Muscle layer of duodenum (tissue), 2 donors: Measurements from ENCODE around the gene HECW1.

Source experiments
- H3K27ac ChIP-seq: one replicate; pipeline ENCODE4 v1.7.0; 2013; ENCODE audit warnings: mild to moderate bottlenecking, low read length
- H3K27me3 ChIP-seq: one replicate; pipeline ENCODE4 v1.7.0; 2013; ENCODE audit warnings: low read depth, mild to moderate bottlenecking, control low read depth, low read length
- H3K36me3 ChIP-seq, 2 donors: one replicate each; pipeline ENCODE4 v1.7.0; 2013; ENCODE audit warnings: low read length in 2 of 2, control low read depth in 1 of 2, mild to moderate bottlenecking in 1 of 2; ENCODE audit not compliant: insufficient read depth in 2 of 2, control insufficient read depth in 1 of 2
- H3K4me1 ChIP-seq, 2 donors: one replicate each; pipeline ENCODE4 v1.7.0; 2013; ENCODE audit warnings: low read length in 2 of 2, mild to moderate bottlenecking in 2 of 2, control low read depth in 1 of 2, moderate library complexity in 1 of 2; ENCODE audit not compliant: insufficient read depth in 2 of 2, control insufficient read depth in 1 of 2
- H3K4me3 ChIP-seq, 2 donors: one replicate each; pipeline ENCODE4 v1.7.0; 2013; ENCODE audit warnings: low read length in 2 of 2, low read depth in 1 of 2, mild to moderate bottlenecking in 1 of 2
- H3K9me3 ChIP-seq, 2 donors: one replicate each; pipeline ENCODE4 v1.7.0; 2013; ENCODE audit warnings: low read length in 2 of 2, control low read depth in 1 of 2, mild to moderate bottlenecking in 1 of 2; ENCODE audit not compliant: control insufficient read depth in 1 of 2
- donor health status: healthy.

Gene HECW1

DNA sequence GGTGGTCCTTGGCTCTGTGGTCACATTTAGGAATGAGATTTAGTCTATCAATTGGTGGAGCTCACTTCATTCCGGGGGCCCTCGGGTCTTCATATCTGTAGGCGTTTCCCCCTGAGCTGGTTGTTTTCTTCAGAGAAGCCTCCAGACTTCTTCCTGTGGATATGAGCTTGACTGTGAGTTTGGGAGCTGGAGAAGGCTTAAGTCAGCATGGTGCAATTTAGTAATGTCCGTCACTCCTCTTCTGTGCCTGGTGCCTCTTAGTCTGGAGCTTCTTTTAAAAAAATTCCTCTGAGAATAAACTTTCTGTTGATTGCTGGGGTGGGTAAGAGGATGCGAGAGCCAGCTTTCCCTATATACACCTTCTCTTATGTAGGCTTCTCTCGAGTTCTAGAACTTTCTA is 40.2 kb downstream of the HECW1 start:
- H3K27ac ChIP-seq = no peak overlapping the region
- no peaks in the 10 kb centered on the region for H3K4me1 ChIP-seq
- H3K9me3 ChIP-seq = no peaks in the 10 kb centered on the region
- no peak overlapping the region for H3K4me3 ChIP-seq
- no peaks in the 10 kb centered on the region for H3K36me3 ChIP-seq
- H3K27me3 ChIP-seq = no peaks in the 10 kb centered on the region

DNA sequence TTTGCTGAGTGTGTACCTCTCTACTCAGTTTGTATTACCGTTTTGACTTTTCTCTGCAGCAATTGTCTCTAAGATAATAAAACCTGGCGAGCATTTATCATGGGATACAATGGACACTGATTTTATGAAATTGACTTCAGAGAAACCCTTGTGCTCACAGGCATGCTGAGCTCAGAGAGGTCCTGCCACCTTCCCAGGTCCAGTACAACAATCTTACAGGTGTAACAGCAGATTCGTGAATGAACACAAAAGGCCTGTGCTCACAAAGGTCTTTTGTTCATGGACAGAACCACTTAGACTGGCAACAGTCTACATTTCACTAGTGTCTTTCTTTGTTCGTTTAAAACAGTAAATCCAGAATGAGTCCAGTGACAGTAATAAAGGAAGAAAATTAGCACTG is 43.2 kb downstream of the HECW1 start:
- Histone ChIP-seq H3K36me3 (no peaks in the 10 kb centered on the region), H3K4me1 (no peaks in the 10 kb centered on the region), H3K9me3 (no peaks in the 10 kb centered on the region), H3K4me3 (no peak overlapping the region), H3K27ac (no peak overlapping the region), H3K27me3 (no peaks in the 10 kb centered on the region)

DNA sequence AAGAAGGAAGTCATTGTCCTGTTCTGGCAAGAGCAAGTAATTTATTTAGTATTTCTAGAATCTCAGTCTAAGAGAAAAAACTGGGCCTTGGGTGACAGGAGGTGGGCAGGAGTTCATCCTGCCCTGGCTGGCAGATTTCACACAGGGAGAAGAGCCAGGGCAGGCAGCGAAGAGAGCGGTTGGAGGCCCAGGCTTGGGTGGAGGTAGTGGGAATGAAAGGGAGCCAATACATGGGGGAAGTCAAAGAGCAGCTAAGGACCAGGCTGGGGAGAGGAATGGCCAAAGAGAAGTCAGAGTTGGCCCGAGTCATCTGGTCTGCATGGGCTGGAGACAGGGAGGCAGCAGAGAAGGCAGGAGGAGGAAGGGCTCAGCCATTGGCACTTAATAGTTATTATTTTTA is 51.4 kb downstream of the HECW1 start:
- Histone ChIP-seq H3K4me3 (no peak overlapping the region), H3K4me1 (no peaks in the 10 kb centered on the region), H3K36me3 (no peaks in the 10 kb centered on the region), H3K27me3 (no peaks in the 10 kb centered on the region), H3K9me3 (no peaks in the 10 kb centered on the region), H3K27ac (no peak overlapping the region)

DNA sequence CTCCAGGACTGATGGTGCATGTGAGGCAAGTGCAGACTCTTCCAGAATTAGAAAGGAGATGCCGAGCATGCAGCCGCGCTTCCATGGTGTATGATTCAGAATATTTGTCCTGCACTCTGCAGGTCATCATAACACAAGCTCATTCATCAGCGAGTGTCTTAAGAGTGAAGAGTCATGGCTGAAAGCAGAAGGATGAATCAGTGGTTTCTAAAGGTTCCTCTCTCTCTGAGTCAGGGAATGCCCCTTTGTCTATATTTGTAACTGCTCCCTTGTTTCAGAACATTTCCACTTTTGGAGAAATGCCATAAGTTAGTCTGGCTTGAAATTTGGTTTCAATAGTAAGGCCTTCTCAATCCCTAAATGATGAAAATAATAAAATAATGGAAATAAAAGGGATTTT is 52.3 kb downstream of the HECW1 start:
- no peaks in the 10 kb centered on the region for H3K4me1 ChIP-seq
- H3K27me3 ChIP-seq = no peaks in the 10 kb centered on the region
- H3K27ac ChIP-seq = no peak overlapping the region
- H3K4me3 ChIP-seq = no peak overlapping the region
- H3K36me3 ChIP-seq = no peaks in the 10 kb centered on the region
- H3K9me3 ChIP-seq = no peaks in the 10 kb centered on the region

DNA sequence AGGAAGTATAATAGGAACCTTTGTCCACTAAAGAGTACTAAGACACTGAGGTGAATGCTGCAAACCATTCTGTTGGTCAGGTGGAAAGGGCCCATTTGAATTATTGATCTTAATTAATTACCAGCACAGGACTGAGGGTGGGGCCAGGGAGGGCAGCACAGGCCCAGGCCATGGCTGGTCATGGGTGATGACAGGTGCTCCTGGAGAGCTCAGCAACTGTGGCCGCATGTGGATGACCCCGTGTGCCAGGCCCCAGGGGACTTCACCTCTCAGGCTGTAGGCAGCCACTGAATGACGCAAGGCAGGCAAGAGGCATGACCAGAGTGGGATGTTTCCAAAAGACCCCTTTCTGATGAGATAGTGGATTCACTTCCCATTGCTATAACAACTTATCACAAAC is 54.2 kb downstream of the HECW1 start:
- H3K27me3 ChIP-seq = no peaks in the 10 kb centered on the region
- no peak overlapping the region for H3K27ac ChIP-seq
- no peaks in the 10 kb centered on the region for H3K36me3 ChIP-seq
- no peak overlapping the region for H3K4me3 ChIP-seq
- H3K4me1 ChIP-seq = no peaks in the 10 kb centered on the region
- H3K9me3 ChIP-seq = no peaks in the 10 kb centered on the region

DNA sequence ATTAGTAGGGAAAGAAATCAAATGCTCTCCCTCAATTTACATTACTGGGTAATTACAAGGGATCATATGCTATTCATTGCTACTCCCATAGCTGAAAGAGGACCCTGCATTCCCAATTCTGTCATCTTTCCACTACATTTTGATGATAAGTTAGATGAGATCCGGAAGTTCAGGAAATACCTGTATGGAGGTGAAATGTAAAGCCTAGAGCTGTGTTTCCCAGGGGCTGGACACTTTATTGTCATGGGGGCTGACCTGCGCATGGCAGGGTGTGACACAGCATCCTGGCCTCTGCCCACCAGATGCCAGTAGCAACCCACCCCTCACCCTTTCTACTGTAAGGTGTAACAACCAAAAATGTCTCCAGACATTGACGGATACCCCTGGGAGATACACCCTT is 56.6 kb downstream of the HECW1 start:
- H3K36me3 ChIP-seq = no peaks in the 10 kb centered on the region
- no peaks in the 10 kb centered on the region for H3K9me3 ChIP-seq
- no peak overlapping the region for H3K4me3 ChIP-seq
- no peak overlapping the region for H3K27ac ChIP-seq
- H3K4me1 ChIP-seq = no peaks in the 10 kb centered on the region
- no peaks in the 10 kb centered on the region for H3K27me3 ChIP-seq

DNA sequence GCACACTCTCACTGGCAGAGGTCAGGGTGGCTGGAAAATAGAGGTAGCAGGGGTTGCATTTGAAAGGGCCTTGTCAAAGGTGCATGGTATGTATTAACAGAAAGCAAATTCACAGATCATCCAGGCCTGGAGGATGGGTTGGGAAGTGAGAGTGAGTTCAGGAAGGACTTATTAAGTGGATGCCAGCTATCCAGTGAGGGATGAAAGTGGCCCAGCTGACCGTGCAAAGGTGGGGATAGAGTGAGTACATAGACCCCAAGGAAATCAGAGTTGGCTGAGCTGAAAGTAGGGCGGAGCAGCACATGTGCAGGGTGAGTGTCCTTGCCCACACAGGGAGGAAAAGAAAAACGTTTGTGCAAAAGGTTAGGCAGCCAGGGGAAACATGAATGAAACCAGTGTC is 58.1 kb downstream of the HECW1 start:
- no peaks in the 10 kb centered on the region for H3K36me3 ChIP-seq
- H3K4me1 ChIP-seq = no peaks in the 10 kb centered on the region
- no peaks in the 10 kb centered on the region for H3K9me3 ChIP-seq
- peaks cover 3% of the 10 kb centered on the region for H3K27me3 ChIP-seq
- H3K27ac ChIP-seq = no peak overlapping the region
- H3K4me3 ChIP-seq = no peak overlapping the region

DNA sequence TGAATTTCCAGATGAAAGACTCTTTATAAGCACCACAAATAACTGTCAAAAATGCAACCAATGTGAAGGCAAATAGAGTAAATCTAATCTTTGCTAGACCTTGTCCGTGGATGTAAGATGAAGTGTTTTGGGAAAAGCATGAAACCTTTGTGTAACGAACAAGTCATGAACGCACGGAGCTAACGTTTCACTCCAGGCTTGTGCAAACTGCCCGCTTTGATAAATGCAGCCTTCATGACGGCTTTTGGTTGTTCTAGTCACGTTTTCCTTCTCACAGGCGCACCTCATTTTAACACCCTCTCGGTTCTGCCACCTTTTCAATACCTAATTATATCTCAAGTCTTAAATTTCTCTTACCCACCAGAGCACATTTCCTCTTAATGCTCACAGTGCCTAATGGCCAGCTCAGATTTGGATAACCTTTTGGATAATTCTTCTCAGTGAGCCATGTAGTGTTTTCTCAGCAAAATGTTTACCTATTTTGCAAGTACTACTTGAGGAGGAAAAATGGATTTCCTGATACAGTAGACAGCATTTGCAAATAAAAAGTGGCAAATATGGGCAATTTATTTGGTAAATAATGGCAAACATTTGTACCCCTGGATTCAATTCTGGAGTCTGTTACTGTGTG is 63.2 kb downstream of the HECW1 start:
- Histone ChIP-seq H3K4me3 (no peak overlapping the region), H3K27ac (no peak overlapping the region), H3K4me1 (no peaks in the 10 kb centered on the region), H3K9me3 (no peaks in the 10 kb centered on the region), H3K27me3 (peaks cover 3% of the 10 kb centered on the region), H3K36me3 (no peaks in the 10 kb centered on the region)

DNA sequence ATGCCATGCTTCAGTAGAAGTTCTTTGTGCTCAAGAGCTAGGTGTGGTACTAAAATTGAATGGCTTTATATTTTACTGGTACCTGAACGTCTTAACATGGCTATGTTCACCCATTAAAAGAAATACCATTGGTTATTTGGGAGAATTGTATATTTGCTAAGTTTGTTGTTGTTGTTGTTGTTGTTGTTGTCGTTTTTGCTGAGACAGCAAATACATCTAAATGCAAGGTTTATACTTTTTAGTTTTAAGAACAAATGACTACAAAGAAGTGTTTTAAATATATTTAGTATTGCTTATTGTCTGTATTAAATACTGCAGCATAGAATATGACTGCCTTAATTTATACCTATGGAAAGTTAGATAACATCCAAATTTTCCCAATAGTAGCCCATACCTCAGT is 66.9 kb downstream of the HECW1 start:
- Histone ChIP-seq H3K27me3 (peaks cover 3% of the 10 kb centered on the region), H3K36me3 (no peaks in the 10 kb centered on the region), H3K4me3 (no peak overlapping the region), H3K4me1 (no peaks in the 10 kb centered on the region), H3K27ac (no peak overlapping the region), H3K9me3 (no peaks in the 10 kb centered on the region)

DNA sequence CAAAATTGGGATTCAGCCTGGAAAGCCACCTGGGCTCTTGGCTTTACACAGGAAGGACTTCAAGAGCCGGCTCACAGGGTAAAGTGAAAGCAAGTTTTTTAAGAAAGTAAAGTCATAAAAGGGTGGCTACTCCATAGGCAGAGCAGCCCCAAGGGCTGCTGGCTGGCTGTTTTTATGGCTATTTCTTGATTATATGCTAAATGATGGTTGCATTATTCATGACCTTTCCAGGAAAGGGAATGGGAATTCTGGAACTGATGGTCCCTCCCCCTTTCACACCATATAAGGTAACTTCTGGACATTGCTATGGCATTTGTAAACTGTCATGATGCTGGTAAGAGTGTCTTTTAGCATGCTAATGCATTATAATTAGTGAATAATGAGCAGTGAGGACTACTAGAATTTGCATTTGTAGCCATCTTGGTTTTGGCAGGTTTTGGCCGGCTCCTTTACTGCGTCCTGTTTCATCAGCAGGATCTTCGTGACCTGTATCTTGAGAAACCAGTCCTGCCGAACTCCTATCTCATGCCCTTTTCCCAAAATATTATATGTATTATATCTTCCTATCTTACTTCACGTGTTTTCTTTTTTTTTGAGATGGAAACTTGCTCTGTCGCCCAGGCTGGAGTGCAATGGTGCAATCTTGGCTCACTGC is 80.5 kb downstream of the HECW1 start:
- no peak overlapping the region for H3K27ac ChIP-seq
- H3K9me3 ChIP-seq = no peaks in the 10 kb centered on the region
- H3K27me3 ChIP-seq = no peaks in the 10 kb centered on the region
- H3K4me3 ChIP-seq = no peak overlapping the region
- H3K4me1 ChIP-seq = no peaks in the 10 kb centered on the region
- H3K36me3 ChIP-seq = no peaks in the 10 kb centered on the region

DNA sequence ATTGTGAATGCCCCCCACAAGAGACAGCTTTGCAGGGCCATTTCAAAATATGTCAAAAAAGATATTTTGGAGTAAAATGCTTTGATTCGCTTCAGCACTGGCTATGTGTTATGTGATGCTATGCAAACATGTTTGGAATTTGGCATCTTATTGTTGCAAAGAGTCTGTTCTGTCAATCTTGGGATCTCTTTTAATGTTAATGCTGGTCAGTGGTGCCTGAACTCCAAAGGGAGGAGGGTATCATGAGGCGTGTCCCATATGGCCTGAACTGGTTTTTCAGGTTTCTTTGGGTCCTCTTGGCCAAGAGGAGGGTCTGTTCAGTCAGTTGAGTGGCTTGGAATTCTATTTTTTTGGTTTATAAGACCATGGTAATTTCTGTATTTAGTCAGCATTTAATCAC is 81.4 kb downstream of the HECW1 start:
- no peaks in the 10 kb centered on the region for H3K27me3 ChIP-seq
- no peaks in the 10 kb centered on the region for H3K9me3 ChIP-seq
- H3K4me1 ChIP-seq = no peaks in the 10 kb centered on the region

DNA sequence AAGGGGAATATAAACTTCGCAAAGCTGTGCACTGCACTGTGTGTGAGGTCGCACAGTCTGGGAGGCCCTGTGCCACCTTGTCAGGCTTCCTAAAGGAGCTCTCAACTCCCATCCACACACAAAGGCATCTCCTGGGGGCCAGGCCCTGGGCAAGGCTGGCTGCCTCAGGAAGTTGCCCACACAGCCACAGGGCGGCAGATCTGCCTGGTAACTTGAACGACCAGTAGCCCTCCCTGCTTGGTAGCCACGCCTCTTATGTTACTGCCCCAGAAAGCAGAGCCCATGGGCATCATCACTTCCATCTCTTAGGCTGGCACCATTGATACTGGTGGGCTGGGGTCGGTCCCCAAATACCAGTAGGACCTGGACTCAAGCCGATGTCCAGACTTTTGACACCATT is 82.8 kb downstream of the HECW1 start:
- Histone ChIP-seq H3K27ac (no peak overlapping the region), H3K4me3 (no peak overlapping the region), H3K4me1 (no peaks in the 10 kb centered on the region), H3K9me3 (no peaks in the 10 kb centered on the region), H3K36me3 (no peaks in the 10 kb centered on the region), H3K27me3 (no peaks in the 10 kb centered on the region)

More for the DNA sequence above, 81.4 kb downstream of the HECW1 start:
- Histone ChIP-seq H3K36me3 (no peaks in the 10 kb centered on the region), H3K27ac (no peak overlapping the region), H3K4me3 (no peak overlapping the region)
